LHCN-M2 (cell line): ENCODE data around the gene AUNIP. TPM values are rescaled to one million over a fixed set of nuclear protein-coding genes. Genes with fewer than 3 reads are reported as not detected.

Experiments used
- DNase-seq: peaks from one replicate; pipeline ENCODE4 v3.0.0-alpha.2; 2012; ENCODE audit warnings: low read depth
- total RNA-seq: library from RNA; depleted of rRNA; stranded (reverse); fragments of >200 nt; gene quantifications from 2 replicates; pipeline ENCODE4 v1.2.3, GENCODE V29; 2014

Gene AUNIP
- total RNA-seq, 1 experiment from 2014 or later = 9.5 TPM

DNA sequence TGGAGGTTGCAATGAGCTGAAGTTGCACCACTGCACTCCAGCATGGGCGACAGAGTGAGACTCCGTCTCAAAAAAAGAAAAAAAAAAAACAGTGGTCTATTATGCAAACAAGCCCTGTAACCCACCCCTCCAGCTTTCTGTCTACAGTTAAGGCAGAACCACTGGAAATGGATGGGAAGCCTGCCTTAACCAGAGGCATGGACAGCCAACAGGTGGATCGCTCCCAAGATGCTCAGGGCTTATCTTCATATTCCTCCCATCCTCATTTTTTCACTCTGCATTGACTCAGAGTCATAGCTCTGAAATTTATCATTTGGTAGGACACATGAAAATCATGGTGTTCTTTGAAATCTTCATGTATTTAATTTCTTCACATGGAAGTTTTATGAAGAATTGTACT, 30.8 kb downstream of the AUNIP start:
- no peak for DNase-seq

DNA sequence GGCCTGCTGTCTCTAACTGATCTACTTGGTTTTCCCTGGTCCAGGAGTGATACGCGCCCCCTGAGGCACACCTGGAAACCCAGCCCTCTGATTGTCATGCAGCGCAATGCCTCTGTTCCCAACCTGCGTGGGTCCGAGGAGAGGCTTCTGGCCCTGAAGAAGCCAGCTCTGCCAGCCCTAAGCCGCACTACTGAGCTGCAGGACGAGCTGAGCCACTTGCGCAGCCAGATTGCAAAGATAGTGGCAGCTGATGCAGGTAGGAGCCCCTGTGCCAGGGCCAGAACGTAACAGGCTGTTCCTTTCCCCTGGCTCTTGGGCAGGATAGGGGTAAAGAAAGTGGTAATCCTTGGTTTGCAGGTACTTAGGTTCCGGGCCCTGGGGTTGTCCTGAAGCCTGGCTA, 32.7 kb downstream of the AUNIP start:
- no peak for DNase-seq

DNA sequence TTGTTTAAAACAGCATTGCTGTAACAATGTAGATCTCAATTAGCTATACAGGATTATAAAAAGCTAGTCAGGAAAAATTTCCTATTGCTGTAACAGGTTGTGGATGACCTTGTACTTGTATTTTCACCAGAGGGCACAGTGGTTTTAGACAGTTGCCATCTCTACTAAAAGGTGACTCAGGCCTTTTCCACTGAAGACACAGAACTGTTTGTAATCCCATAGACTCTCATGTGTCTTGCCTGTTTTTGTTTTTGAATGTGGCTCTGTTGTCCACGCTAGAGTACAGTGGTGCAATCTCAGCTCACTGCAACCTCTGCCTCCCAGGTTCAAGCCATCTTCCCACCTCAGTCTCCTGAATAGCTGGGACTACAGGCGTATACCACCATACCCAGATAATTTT, 33.7 kb downstream of the AUNIP start:
- peak; percentile 52 for DNase-seq

DNA sequence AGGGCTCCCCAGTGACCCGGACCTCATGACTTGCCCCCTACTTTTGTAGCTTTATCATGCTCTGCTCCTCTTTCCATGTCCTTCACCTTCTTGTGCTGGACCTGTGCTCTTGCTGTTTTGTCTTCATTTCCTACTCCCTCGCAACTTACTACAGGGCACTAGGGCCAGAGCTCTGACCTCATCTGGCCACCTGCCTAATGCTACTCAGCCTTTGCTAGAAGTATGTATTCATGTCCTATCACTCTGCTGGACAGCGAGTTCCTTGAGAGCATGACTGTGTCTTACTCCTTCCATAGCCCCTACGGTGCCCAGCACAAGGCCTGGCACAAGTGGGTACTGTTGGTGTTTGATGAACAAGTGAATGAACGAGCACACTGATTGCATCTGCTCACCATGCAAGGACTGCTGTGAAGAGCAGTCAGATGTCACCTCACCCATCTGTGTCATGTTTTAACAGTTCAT, 37.6 kb downstream of the AUNIP start:
- DNase-seq = peak; percentile 33

DNA sequence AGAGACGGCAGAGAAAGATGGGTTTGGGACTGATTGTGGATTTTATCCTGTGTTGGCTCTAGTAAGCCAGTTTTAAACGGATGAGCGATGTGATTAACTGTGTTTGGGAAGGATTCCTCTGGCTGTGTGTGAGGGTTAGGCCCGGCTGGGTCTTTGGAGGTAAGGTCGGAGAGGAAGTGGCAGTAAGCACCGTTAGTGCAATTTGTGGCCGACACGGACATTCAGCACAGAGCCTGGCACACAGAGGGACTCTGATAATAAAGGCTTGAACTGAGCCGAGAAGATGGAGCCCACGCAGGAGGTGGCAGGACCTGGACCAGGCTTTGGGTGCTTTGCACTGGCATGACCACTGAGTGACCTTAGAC, 38.2 kb downstream of the AUNIP start:
- DNase-seq = no peak

DNA sequence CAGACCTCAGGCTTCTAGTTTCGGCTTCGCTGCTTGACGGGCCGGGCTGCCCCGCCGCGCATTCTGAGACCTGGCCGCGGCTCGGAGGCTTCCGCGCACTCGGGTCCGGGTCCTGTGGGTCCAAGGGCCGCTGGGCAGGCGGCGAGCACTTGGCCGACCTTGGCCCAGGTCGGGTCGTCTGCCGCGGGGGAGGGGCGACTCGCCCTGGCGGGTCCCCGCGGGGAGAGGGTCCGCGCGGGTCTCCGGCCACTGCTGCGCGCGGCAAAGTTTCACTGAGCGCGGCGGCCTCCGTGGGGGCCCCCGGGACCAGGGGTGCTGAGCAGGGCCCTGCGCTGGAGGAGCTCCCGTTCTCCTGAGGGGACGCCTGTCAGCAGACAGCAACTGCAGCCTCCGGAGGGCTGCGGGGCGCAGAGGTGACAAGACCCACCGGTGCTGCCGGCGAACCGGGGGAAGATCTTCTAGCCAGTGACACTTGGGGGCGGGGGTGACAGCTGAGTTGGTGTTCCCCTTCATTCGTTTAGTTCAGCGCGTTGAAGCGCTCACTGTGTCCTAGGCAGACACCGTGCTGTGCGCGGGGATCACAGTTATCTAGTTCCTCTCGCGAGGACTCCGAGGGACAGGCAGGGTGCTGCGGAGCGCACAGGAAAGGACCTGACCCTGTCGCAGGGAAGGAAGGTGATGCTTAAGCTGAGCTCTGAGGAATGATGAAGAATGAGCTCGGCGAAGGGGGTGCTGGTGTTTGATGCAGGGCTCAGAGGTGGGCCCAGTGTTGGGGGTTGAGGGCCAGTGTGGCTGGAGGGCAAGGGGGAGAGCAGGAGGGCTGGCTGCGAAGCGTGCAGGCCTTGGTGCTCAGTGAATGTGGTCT, 38.8 kb downstream of the AUNIP start:
- peak; percentile 51 for DNase-seq

DNA sequence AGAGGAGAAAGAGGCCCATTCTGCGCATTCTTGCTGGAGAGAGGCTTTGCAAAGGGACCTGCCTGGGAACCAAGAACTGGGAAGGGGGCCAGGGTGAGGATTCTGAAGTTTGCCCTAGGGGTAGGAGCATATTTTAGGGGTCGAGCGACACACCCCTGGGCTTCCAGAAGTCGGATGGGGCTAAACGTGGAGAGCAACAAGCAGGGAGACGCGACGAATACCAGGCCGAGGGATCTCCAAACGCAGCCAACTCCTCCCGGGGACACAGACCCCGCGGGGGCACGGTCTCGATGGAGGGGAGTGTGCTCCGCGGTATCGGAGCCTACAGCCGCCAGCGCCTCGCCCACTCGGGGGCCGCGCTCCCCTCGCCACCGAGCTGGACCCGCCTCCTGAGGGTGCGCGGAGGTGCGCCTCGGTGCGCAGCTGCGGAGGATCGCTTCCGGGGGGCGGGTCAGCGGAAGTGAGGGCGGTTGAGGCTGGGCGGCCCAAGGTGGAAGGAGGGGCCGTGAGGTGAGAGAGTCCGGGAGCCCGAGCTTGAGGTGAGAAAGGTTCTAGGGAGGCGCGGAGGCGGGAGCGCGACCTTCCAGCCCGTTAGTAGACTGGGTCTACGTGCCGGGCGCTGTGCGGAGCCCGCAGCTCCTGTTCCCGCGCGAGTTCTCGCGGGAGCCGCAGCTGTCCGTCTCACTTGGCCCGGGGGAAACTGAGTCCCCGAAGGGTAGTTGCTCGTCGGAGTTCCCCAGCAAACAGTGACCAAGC, 39.6 kb downstream of the AUNIP start, which contains the start of gene MTFR1L:
MTFR1L (plus strand) TSS at position 464 of the 756 bp plus-strand sequence. CDS start 3,151 bp downstream, outside the sequence.
- peak; percentile 53 for DNase-seq

DNA sequence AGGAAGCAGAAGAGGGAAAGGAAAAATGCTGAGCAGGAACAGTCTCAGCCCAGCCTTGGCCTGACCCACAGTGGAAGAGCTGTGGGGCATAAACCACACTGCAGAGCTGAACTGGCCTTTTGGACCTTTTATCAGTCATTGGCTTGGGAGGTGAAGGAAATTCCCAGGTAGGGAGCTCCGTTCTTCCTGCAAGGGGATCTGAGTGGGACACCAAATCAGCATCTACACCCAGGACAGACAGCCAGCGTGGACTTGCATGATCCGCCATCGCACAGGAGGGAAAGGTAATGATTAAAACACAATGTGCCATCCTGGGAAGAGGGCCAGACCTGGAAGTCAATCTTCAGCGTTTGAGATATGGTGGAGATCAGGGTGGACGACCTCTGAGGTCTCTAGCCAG, 40.7 kb downstream of the AUNIP start:
- no peak for DNase-seq

DNA sequence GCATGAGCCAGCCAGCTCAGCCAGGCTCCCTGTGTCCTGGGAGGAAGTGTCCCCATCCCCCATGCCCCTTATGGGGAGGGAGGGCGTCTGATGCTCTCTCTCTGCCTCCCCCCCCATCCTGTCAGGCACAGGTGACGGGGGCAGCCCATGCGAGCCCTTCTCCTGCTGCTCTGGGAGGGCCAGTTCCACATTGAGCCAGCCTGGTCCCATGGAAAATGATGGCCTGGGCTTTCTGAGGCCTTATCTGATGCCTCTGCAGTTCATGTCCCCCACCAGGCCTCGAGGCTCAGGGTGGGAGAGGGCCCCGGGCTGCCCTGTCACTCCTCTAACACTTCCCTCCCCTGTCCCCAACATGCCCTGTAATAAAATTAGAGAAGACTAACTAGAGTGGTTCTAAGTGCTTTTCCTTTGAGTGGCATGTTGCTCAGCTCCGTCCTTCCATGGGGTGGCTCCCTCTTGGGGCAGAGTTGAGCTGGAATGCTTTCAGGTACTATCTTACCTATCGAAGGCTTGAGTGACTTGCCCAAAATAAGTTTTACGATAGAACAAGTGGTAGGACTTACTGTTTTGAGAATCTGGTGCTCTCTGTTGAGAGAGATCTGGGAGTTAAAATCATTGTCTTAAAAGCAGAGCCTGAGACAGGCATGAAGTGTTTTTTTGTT, 41.3 kb downstream of the AUNIP start:
- no peak for DNase-seq

DNA sequence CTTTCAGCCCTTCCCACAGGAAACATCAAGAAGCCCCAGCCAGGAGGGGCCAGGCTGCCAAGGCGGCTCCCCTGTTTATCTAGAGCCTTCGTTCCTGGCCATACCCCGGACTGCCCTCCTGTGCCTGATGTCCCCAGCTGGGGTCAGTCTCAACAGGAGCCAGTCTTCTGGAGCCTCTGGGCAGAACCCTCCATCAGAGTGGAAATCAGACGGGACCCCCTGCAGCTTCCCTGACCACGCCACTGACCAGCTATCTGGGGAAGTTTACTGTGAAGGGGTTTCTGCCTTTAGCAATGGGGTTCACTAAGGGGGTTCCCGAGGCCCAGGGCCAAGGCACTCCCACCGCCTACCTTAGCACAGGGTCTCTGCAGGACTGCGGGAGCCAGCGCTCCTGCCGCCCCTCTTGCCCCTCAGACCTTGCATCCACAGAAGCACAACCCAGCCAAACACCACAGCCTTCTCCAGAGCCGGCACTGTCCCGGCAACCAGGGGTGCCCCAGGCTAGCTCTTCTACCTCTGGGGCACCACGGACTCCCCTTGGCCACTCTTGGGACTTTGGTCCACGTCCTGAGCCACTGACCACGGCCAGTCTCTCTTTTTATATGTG, 43.0 kb downstream of the AUNIP start:
- no peak for DNase-seq

DNA sequence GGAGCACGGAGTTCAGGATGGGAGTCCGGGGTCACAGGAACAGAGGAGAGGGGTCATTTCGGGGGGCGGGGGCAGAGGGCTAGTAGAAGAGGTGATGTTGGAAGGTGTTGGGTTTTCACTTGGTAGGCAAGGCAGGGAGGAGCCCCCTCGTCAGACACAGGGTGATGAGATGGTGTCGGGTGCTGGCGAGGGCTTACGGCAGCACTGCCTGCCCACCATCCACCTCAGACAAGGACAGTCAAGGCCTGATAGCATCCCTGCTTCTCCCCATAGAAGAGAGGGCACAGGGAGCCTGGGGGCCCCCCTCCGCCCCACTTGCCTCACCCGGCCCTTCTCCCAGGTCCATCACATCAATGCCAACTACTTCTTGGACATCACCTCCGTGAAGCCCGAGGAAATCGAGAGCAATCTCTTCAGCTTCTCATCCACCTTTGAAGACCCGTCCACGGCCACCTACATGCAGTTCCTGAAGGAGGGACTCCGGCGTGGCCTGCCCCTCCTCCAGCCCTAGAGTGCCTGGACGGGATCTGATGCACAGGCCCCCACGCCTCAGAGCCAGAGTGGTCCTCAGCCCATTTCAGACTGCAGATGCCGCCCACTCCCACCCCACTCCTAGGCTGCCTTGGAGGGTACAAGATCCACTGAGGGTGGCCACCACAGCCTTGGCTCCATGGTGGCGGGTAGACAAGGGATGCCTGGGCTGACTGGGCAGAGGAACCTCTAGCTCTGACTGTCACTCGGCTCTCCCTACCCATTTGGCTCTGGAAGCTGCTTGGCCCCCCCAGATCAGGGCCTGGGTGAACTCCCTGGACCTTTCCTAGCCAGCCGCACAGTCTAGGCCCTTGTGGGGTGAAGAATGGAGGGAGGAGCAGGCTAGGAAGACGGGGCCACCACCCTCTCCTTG, 43.8 kb downstream of the AUNIP start:
- DNase-seq = no peak

DNA sequence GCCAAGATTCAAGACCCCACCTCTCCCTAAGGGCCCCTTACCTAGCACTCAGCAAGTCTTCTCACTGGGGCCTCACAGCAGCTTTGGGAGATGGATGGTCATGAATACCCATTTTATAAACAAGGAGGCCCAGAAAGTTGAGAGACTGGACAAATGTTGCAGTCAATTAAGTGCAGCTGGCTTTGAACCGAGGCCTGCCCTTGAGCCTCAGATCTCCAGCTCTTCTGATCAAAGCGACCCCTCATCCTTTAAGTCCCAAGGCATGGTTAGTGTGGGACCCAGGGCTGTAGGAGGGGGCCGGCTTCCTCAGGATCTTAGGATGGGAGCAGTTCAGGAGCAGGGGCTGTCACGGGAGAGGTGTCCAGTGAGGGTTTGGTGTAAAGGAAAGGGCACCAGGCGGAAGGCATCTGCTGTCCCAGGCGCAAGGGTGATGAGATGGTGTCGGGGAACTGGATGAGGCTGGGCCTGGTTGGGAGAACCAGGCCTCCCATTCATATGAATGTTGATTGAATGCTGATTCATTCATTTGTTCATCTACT, 44.6 kb downstream of the AUNIP start:
- no peak for DNase-seq

DNA sequence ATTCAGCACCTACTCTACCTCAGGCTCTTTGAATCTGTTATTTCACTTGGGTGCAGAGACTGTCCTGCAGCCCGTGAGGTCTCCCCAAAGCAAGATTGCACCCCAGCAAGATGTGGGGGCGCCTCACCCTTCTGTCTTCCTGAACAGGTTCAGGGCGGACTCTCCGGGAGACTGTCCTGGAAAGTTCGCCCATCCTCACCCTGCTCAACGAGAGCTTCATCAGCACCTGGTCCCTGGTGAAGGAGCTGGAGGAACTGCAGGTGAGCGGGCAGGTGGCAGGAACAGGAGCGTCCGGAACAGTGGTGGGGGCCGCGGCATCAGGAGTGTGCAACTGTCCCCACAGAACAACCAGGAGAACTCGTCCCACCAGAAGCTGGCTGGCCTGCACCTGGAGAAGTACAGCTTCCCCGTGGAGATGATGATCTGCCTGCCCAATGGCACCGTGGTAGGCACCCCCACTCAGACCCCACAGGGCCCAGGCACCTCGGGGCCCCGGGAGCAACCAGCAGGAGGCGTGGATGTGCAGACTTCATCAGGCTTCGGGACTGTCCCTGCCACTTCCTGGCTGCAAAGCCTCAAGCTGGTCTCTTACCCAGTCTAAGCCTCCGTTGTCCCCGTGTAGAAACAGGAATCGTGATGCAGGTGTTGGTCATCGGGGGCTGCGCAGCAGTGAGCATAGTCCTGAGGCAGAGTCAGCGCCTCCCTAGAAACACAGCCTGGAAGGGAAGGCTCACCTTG, 45.4 kb downstream of the AUNIP start:
- DNase-seq = no peak

DNA sequence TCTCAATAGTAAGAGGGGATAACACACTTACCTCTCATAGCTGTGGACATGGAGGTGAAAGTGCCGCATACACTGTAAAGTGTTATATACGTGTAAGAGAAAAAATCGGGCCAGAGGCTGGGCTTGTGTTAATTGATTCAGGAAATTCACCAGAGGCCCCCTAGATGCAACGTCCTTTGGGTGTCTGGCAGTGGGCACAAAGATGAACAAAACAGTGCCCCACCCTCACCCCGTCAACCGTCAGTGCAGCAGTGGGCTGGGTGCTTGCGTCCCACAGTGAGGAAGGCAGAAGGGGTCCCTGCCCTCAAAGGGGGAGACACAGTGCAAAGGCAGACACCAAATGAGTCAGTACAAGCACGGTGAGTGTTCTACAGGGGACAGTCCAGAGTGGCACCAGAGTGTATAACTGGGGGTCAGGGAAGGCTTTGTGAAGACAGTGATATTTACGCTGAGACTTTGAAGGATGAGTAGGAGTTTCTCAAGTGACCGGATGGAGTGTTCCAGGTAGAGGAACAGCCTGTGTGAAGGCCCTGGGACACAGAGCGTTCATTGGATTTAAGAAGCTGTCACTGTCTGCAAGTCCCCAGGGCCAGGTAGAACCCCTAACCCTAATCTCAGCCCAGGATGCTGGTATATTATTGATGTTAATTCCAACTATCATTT, 46.1 kb downstream of the AUNIP start:
- DNase-seq = no peak

DNA sequence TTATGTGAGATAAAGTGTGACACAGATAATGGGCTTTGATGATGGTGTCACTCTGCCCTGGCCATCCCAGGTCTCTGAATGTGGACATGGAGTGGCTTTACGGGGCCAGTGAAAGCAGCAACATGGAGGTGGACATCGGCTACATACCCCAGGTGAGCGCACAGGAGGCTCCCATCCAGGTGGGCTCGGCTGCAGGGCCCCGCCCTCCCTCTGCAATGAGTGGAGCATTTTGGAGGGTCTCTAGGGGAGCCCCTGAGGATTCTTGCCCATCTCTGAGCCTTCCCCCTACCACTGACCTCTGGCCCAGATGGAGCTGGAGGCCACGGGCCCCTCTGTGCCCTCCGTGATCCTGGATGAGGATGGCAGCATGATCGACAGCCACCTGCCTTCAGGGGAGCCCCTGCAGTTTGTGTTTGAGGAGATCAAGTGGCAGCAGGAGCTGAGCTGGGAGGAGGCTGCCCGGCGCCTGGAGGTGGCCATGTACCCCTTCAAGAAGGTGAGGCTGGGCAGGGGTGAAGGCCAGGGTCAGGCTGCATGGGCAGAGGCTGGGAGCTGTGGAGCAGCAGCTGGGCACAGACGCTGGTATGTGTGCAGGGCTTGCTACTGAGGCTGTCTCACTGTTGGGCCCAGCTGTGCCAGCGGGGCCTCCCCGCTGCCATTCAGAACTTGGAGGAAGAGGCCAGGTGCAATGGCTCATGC, 47.7 kb downstream of the AUNIP start:
- no peak for DNase-seq

DNA sequence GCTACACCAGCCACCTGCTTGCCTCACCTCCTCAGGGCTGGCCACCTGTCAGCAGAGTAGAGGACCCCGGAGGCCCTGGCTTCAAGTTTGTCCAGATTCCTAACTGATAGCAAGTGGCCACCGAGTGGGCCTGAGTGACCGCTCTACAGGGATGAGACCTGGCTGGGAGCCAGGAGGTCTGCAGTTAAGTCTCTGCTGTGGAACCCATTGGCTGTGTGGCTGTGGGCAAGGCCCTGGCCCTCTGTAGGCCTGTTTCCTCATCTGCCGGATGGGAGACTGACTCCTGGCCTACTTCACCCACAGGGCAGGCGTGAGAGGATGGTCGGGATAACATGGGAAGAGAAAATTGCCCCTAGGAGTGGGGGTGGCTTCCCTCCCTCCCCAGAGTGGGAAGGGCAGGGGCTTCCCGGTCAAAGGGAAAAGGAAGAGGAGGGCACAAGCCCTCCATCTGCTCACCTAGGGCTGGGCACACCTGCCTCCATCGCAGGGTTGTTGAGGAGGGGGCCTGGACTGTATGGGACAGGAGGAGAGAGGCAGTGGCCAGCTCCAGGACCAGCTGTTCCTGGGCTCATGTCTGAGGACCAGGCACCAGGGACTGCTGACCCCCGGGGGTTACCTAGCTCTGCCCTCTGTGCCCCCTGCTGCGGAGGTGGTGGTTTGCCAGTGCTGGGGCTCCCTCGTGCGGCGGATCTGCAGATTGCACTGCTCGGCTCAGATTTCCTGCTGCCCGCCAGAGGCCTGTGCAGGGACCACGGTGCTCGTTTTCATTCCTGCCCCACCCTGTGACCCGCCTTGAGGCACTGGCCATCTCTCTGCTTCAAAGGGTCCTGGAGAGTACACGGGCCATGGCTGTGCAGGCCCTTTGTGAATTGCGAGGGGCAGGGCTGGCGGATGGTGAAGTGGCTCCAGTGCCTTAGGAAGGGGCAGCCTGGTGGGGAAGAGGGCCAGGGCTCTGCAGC, 48.6 kb downstream of the AUNIP start:
- peak; percentile 36 for DNase-seq

DNA sequence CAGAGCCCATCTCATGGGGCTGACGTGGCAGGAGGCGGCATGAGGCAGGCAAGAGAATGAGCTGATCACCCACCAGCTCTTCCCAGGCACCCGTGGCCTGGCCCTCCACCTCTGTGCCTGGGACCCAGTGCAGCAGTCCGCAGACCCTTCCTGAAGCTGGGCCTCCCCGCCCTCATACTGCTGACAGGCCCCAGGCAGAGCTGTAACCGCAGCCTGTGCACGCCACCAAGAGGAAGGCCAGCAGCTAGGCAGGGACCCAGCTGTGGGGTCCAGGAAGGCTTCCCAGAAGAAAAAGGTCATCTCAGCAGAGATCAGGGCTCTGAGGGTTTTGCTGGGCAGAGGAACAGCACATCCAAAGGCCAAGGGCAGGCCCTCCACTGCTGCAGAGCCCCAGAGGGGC, 49.3 kb downstream of the AUNIP start:
- DNase-seq = no peak
